ENCODE data around the gene XKR8. TPM values are rescaled to one million over a fixed set of nuclear protein-coding genes. Genes with fewer than 3 reads are reported as not detected.
"Not testable (repeated sequence)": the region's sequence is repeated elsewhere in the genome, so short reads cannot be mapped to it uniquely, and the experiment has no call there.

XKR8 gene
- total RNA-seq, 6 experiments from 2014 or later: 8.0 to 10.7 (median 9.7) TPM

DNA sequence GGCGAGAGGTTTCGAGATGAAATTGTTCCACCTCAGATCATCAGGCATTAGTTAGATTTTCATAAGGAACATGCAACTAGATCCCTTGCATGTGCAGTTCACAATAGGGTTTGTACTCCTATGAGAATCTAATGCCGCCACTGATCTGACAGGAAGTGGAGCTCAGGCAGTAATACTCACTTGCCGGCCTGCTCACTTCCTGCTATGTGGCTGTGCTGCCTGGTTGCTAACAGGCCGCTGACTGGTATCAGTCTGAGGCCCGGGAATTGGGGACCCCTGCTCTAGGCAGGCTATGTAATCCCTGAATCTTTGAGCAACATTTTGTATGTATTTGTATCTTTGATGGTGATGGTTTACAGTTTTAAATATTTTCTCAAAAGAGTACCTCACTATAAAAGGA is 32.5 kb downstream of the XKR8 start:
- no peak for DNase-seq
- Mint-ChIP-seq H3K4me1 (ENCODE audit: low read depth) (peaks cover 11% of the 10 kb centered on the region), H3K27me3 (ENCODE audit: insufficient read depth) (no peaks in the 10 kb centered on the region; the same call in 1 of the 2 replicates), H3K27ac (no peak overlapping the region), H3K36me3 (ENCODE audit: low read depth) (peaks cover 34% of the 10 kb centered on the region), H3K4me3 (no peak overlapping the region), H3K9me3 (no peaks in the 10 kb centered on the region)
- TF ChIP-seq, protein P1, sequence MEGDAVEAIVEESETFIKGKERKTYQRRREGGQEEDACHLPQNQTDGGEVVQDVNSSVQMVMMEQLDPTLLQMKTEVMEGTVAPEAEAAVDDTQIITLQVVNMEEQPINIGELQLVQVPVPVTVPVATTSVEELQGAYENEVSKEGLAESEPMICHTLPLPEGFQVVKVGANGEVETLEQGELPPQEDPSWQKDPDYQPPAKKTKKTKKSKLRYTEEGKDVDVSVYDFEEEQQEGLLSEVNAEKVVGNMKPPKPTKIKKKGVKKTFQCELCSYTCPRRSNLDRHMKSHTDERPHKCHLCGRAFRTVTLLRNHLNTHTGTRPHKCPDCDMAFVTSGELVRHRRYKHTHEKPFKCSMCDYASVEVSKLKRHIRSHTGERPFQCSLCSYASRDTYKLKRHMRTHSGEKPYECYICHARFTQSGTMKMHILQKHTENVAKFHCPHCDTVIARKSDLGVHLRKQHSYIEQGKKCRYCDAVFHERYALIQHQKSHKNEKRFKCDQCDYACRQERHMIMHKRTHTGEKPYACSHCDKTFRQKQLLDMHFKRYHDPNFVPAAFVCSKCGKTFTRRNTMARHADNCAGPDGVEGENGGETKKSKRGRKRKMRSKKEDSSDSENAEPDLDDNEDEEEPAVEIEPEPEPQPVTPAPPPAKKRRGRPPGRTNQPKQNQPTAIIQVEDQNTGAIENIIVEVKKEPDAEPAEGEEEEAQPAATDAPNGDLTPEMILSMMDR (IDR thresholded peaks at IDR 0.05): no peak

DNA sequence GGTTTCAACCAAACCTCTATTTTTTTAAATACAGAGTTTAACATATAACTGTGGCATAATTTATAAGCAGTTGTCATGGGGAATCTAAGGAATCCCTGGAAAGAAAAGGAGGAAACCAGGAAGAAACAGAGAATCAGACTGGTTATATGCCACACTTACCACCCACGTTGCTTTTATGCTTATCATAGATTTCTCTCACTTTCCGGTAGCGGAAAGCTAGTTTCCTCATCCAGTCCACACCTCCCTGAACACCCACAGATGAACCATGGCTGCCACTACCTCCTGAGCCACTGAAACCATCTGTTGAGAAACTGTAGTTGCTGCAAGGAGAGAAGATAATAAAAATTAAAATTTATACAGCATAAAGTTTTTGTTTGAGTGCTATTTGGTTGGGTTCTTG is 33.5 kb downstream of the XKR8 start:
- peaks cover 36% of the 10 kb centered on the region for H3K36me3 Mint-ChIP-seq (ENCODE audit: low read depth)

DNA sequence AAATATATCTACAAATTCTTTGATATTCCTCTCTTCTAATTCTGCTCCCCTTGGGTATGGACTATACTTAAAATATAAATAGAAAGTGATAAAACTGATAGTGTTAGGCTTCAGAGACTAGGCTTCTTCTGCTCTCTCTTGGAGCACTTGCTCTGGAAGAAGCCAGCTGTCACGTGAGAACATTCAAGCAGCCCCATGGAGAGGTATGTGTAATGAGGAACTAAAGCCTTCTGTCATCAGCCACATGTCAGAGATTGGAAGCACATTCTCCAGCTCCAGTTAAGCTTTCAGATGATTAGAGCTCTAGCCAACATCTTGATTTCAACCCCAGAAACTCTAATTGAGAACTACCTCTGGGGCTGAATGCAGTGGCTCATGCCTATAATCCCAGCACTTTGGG is 34.3 kb downstream of the XKR8 start:
- DNase-seq: no peak
- Mint-ChIP-seq H3K27me3 (ENCODE audit: insufficient read depth) (no peaks in the 10 kb centered on the region; the same call in 1 of the 2 replicates), H3K9me3 (no peaks in the 10 kb centered on the region), H3K4me1 (ENCODE audit: low read depth) (peaks cover 11% of the 10 kb centered on the region), H3K36me3 (ENCODE audit: low read depth) (peaks cover 32% of the 10 kb centered on the region), H3K4me3 (no peak overlapping the region), H3K27ac (0 out of 2 replicates have a peak overlapping the region, but pooled peaks have one; percentile 9)
- TF ChIP-seq, protein P1 (IDR thresholded peaks at IDR 0.05): no peak

More for the DNA sequence above, 33.5 kb downstream of the XKR8 start:
- TF ChIP-seq, protein P1 (IDR thresholded peaks at IDR 0.05): no peak
- H3K27me3 Mint-ChIP-seq (ENCODE audit: insufficient read depth): no peaks in the 10 kb centered on the region; the same call in 1 of the 2 replicates
- no peak overlapping the region for H3K4me3 Mint-ChIP-seq
- peaks cover 11% of the 10 kb centered on the region for H3K4me1 Mint-ChIP-seq (ENCODE audit: low read depth)
- no peak overlapping the region for H3K27ac Mint-ChIP-seq
- H3K9me3 Mint-ChIP-seq: no peaks in the 10 kb centered on the region
- no peak for DNase-seq

DNA sequence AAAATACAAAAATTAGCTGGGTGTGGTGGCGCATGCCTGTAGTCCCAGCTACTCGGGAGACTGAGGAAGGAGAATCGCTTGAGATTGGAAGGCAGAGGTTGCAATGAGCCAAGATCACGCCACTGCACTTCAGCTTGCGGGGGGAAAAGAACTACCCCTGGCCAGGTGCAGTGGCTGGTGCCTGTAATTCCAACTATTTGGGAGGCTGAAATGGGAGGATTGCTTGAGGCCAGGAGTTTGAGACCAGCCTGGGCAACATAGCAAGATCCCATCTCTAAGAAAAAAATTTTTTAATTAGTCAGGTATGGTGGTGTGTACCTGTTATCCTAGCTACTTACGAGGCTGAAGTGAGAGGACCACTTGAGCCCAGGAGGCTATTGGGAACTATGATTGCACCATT is 34.8 kb downstream of the XKR8 start:
- not testable (repeated sequence) for H3K4me3 Mint-ChIP-seq, H3K9me3 Mint-ChIP-seq

DNA sequence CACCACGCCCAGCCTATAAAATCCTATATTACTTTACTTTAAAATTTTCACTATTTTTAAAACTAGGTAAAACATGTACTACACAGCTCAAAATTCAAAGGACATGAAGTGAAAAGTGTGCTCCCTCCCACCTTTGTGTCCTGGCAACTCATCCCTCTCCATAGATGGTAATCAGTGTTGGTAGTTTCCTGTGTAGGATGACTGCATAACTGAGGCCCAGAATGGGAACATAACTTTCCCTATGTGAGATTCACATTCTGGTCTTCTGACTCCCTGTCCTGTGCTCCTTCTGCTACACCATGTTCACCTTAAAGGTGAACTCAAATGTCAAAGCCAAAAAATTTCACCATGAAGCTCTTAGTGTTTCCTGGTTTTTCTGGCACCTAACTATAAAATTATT is 39.3 kb downstream of the XKR8 start:
- TF ChIP-seq, protein P1 (IDR thresholded peaks at IDR 0.05): no peak
- Mint-ChIP-seq H3K4me1 (ENCODE audit: low read depth) (0 out of 2 replicates have a peak, but pooled peaks cover 11% of the 10 kb centered on the region), H3K27me3 (ENCODE audit: insufficient read depth) (no peaks in the 10 kb centered on the region; the same call in 1 of the 2 replicates), H3K36me3 (ENCODE audit: low read depth) (peaks cover 23% of the 10 kb centered on the region), H3K4me3 (no peak overlapping the region), H3K27ac (no peak overlapping the region), H3K9me3 (no peaks in the 10 kb centered on the region)
- no peak for DNase-seq

More for the DNA sequence above, 34.8 kb downstream of the XKR8 start:
- peaks cover 34% of the 10 kb centered on the region for H3K36me3 Mint-ChIP-seq (ENCODE audit: low read depth)
- not testable (repeated sequence) for DNase-seq; H3K27ac Mint-ChIP-seq; H3K27me3 Mint-ChIP-seq (ENCODE audit: insufficient read depth)
- H3K4me1 Mint-ChIP-seq (ENCODE audit: low read depth): peaks cover 15% of the 10 kb centered on the region

DNA sequence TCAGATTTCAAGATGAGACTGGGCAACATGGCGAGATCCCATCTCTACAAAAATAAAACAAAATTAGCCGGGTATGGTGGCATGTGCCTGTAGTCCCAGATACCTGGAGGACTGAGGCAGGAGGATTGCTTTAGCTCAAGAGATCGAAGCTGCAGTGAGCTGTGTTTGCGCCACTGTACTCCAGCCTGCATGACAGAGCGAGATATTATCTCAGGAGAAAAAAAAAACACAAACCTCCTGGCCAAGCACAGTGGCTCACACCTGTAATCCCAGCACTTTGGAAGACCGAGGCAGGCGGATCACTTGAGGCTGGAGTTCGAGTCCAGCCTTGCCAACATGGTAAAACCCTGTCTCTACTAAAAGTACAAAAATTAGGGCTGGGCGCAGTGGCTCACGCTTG is 42.8 kb downstream of the XKR8 start:
- H3K9me3 Mint-ChIP-seq: no peaks in the 10 kb centered on the region
- 0 out of 2 replicates have a peak, but pooled peaks cover 11% of the 10 kb centered on the region for H3K4me1 Mint-ChIP-seq (ENCODE audit: low read depth)
- peaks cover 19% of the 10 kb centered on the region for H3K36me3 Mint-ChIP-seq (ENCODE audit: low read depth)
- TF ChIP-seq, protein P1 (IDR thresholded peaks at IDR 0.05): no peak
- no peak for DNase-seq
- no peaks in the 10 kb centered on the region for H3K27me3 Mint-ChIP-seq (ENCODE audit: insufficient read depth)
- no peak overlapping the region for H3K27ac Mint-ChIP-seq
- no peak overlapping the region for H3K4me3 Mint-ChIP-seq

DNA sequence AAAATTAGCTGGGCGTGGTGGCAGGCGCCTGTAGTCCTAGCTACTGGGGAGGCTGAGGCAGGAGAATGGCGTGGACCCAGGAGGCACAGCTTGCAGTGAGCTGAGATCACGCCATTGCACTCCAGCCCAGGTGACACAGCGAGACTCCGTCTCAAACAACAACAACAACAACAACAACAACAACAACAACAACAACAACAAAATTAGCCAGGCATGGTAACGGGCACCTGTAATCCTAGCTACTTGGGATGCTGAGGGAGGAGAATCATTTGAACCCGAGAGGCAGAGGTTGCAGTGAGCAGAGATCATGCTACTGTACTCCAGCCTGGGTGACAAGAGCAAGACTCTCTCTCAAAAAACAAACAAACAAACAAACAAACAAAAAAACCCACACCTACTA is 43.3 kb downstream of the XKR8 start:
- not testable (repeated sequence) for H3K4me3 Mint-ChIP-seq; DNase-seq; H3K9me3 Mint-ChIP-seq; H3K27ac Mint-ChIP-seq; H3K27me3 Mint-ChIP-seq (ENCODE audit: insufficient read depth)
- peaks cover 17% of the 10 kb centered on the region for H3K36me3 Mint-ChIP-seq (ENCODE audit: low read depth)
- 0 out of 2 replicates have a peak, but pooled peaks cover 11% of the 10 kb centered on the region for H3K4me1 Mint-ChIP-seq (ENCODE audit: low read depth)
